K562 (cell line): ENCODE measurements around the gene AP3S1. TPM values are rescaled to one million over a fixed set of nuclear protein-coding genes. Genes with fewer than 3 reads are reported as not detected.

Source experiments
- ATAC-seq: fragments of 200-7000 bp; cut with Tn5 transposase; 3 replicates; pipeline ENCODE4 v1.9.1; 2020; ENCODE audit warnings: moderate library complexity
- BruUV-seq: library from RNA; stranded (reverse); fragments of 400-500 nt; replicated peaks from 2 replicates; lab custom pipeline; 2021; lab: Mats Ljungman, UMichigan
- CTCF ChIA-PET: fragments of 300-600 bp; formaldehyde crosslinking; extraction: SDS; loops from one replicate; lab custom pipeline; 2021; ENCODE audit warnings: low intra/inter-chr PET ratio; lab: Yijun Ruan, JAX
- POLR2A ChIA-PET: fragments of 300-600, 350-650 bp; sonication (Branson Sonifier 250); formaldehyde crosslinking; extraction: SDS; loops from one replicate; lab custom pipeline; 2021; ENCODE audit warnings: antibody characterized with exemption, inconsistent platforms; lab: Yijun Ruan, JAX
- DNase-seq, 4 experiments: peaks; one replicate each; pipeline versions ENCODE4 v3.0.0 to v3.0.0-alpha.2; 2011 to 2018; ENCODE audit warnings: low spot score in 3 of 4, mixed read lengths in 3 of 4; ENCODE audit errors: extremely low read depth in 1 of 4
- FAIRE-seq: peaks from 2 replicates; lab custom pipeline; 2011; peaks lifted over from hg19 to GRCh38; lab: Jason Lieb, UNC
- H2AFZ ChIP-seq: 2 replicates; pipeline ENCODE4 v1.6.0; 2011; ENCODE audit warnings: low read depth, low read length, control low read depth, inconsistent platforms
- H3K27ac ChIP-seq: fragments of 200-600 bp; 3 replicates; pipeline ENCODE4 v1.8.0; 2011; ENCODE audit warnings: low read depth, mild to moderate bottlenecking, control low read depth, inconsistent platforms, low read length, moderate library complexity, mixed read lengths; ENCODE audit errors: extremely low read depth
- H3K27me3 ChIP-seq, 2 experiments: fragments of 300-600 bp in 1 of 2; 2 replicates in 1 of 2; 3 replicates in 1 of 2; pipeline versions ENCODE4 v1.6.0 to v1.8.0; 2011; ENCODE audit warnings: inconsistent platforms in 2 of 2, low read length in 2 of 2, mild to moderate bottlenecking in 1 of 2, mixed read lengths in 1 of 2, moderate library complexity in 1 of 2; ENCODE audit not compliant: control insufficient read depth in 2 of 2, insufficient read depth in 2 of 2
- H3K36me3 ChIP-seq: fragments of 300-600 bp; 3 replicates; pipeline ENCODE4 v1.8.0; 2011; ENCODE audit warnings: mild to moderate bottlenecking, low read length, inconsistent platforms; ENCODE audit not compliant: control insufficient read depth, insufficient read depth
- H3K4me1 ChIP-seq, 2 experiments: fragments of 200-600 bp in 1 of 2; replicated peaks in 1 of 2; 2 replicates in 1 of 2; 3 replicates in 1 of 2; pipeline versions ENCODE4 v1.5.1 to v1.8.0; 2011; ENCODE audit warnings: inconsistent platforms in 2 of 2, low read length in 2 of 2, mild to moderate bottlenecking in 1 of 2, mixed read lengths in 1 of 2, moderate library complexity in 1 of 2; ENCODE audit not compliant: control insufficient read depth in 2 of 2, insufficient read depth in 2 of 2
- H3K4me2 ChIP-seq: 2 replicates; pipeline ENCODE4 v1.6.1; 2011; ENCODE audit warnings: low read length, control low read depth, inconsistent platforms, mixed read lengths; ENCODE audit not compliant: insufficient read depth
- H3K4me3 ChIP-seq: fragments of 200-600 bp; sonication (generic), shearing (Covaris generic); 2 replicates; pipeline ENCODE4 v1.5.1; 2016; ENCODE audit warnings: control low read depth, inconsistent platforms
- H3K79me2 ChIP-seq: fragments of 200-600 bp; 3 replicates; pipeline ENCODE4 v1.8.0; 2011; ENCODE audit warnings: low read length, inconsistent platforms; ENCODE audit not compliant: control insufficient read depth, insufficient read depth
- H3K9ac ChIP-seq, 2 experiments: 2 replicates each; pipeline versions ENCODE4 v1.6.0 to v1.6.1; 2011; ENCODE audit warnings: low read depth in 2 of 2, low read length in 2 of 2, control low read depth in 1 of 2, inconsistent platforms in 1 of 2, mild to moderate bottlenecking in 1 of 2, mixed read lengths in 1 of 2; ENCODE audit not compliant: insufficient read depth in 1 of 2
- H3K9me1 ChIP-seq: one replicate; pipeline ENCODE4 v1.6.0; 2011; ENCODE audit warnings: inconsistent platforms, mild to moderate bottlenecking, low read length, moderate library complexity; ENCODE audit not compliant: control insufficient read depth, insufficient read depth
- H3K9me3 ChIP-seq: replicated peaks from 2 replicates; pipeline ENCODE4 v1.5.1; 2011; ENCODE audit warnings: low read depth, low read length, inconsistent platforms; ENCODE audit not compliant: control insufficient read depth, insufficient read depth
- H4K20me1 ChIP-seq: replicated peaks from 2 replicates; pipeline ENCODE4 v1.6.1; 2011; ENCODE audit warnings: low read length, inconsistent platforms, mixed read lengths; ENCODE audit not compliant: control insufficient read depth, insufficient read depth
- CEBPB ChIP-seq: fragments of 450-650 bp; IDR thresholded peaks from 2 replicates; pipeline ENCODE4 v1.6.1; 2016; ENCODE audit warnings: missing genetic modification characterization, missing compliant biosample characterization
- CEBPG ChIP-seq, 3 experiments: fragments of 200-800 bp in 1 of 3; sonication (Bioruptor generic) in 1 of 3; sonication (generic) in 1 of 3; formaldehyde crosslinking in 1 of 3; IDR thresholded peaks in 2 of 3; conservative IDR thresholded peaks in 1 of 3; 2 replicates each; pipeline versions ENCODE4 v1.6.1 to v1.8.0; 2016 to 2022; ENCODE audit warnings: missing compliant biosample characterization in 2 of 3, missing genetic modification characterization in 2 of 3, mild to moderate bottlenecking in 1 of 3, missing genetic modification reagents in 1 of 3
- FOXJ2 ChIP-seq: fragments of 200-800 bp; sonication (Bioruptor generic); IDR thresholded peaks from 2 replicates; pipeline ENCODE4 v1.6.1; 2016; ENCODE audit warnings: missing genetic modification characterization, missing compliant biosample characterization
- HNRNPL ChIP-seq: fragments of 200-400 bp; formaldehyde crosslinking; IDR thresholded peaks from 2 replicates; pipeline ENCODE4 v1.6.1; 2017; ENCODE audit warnings: low read depth, mild to moderate bottlenecking, low read length
- PHF21A ChIP-seq: fragments of 450-650 bp; IDR thresholded peaks from 2 replicates; pipeline ENCODE4 v1.6.1; 2017; ENCODE audit warnings: low read depth, borderline replicate concordance
- RFX5 ChIP-seq: IDR thresholded peaks from 2 replicates; pipeline ENCODE4 v1.6.1; 2011; ENCODE audit warnings: low read depth, mild to moderate bottlenecking, improper control_type of control experiment, low read length
- TFAM ChIP-seq: fragments of 250-450 bp; sonication (Bioruptor Pico); conservative IDR thresholded peaks from 2 replicates; pipeline ENCODE4 v1.5.0; 2021; ENCODE audit warnings: mild to moderate bottlenecking, moderate library complexity
- ZFP36 ChIP-seq: fragments of 150-350 bp; IDR thresholded peaks from 2 replicates; pipeline ENCODE4 v1.6.1; 2018; ENCODE audit warnings: low read length, low read depth; ENCODE audit not compliant: partially characterized antibody
- ZNF197 ChIP-seq: fragments of 200-800 bp; sonication (Bioruptor generic); IDR thresholded peaks from 2 replicates; pipeline ENCODE4 v1.6.1; 2016; ENCODE audit warnings: low read depth, missing genetic modification characterization, missing compliant biosample characterization
- ZNF253 ChIP-seq: fragments of 250-450 bp; sonication (Bioruptor Pico); conservative IDR thresholded peaks from 2 replicates; pipeline ENCODE4 v1.6.1; 2021; ENCODE audit warnings: mild to moderate bottlenecking
- WGBS: fragments of 100-300 bp; shearing (Covaris generic); methylation state at CpG from one replicate; pipeline ENCODE4 v1.1.6; 2016; ENCODE audit warnings: low coverage, mixed read lengths; ENCODE audit not compliant: insufficient coverage; ENCODE audit errors: missing lambda C conversion rate; 5-methylcytosine and 5-hydroxymethylcytosine counted together
- in situ Hi-C: fragments of 300-500 bp; cut with MboI; formaldehyde crosslinking; loops from 4 replicates; pipeline ENCODE4 v1.15.0; 2018; ENCODE audit warnings: inconsistent platforms, mixed read lengths
- intact Hi-C: fragments of 100-400 bp; cut with micrococcal nuclease; formaldehyde crosslinking; loops from 2 replicates; pipeline ENCODE4 v1.14.2; 2022
- polyA plus RNA-seq, 8 experiments: library from polyadenylated mRNA; depleted of rRNA in 4 of 8; stranded (reverse) in 5 of 8; unstranded in 3 of 8; fragments of >200 nt; fragmentation: Nextera tagmentation in 2 of 8; fragmentation: Illumina TruSeq in 1 of 8; extraction: Ambion mirVana in 2 of 8; extraction: Trizol in 1 of 8; gene quantifications; 2 replicates each; pipeline versions ENCODE4 v1.2.1 to v1.2.3, GENCODE V29; 2011 to 2014; ENCODE audit warnings: inconsistent platforms in 1 of 8, missing spikeins in 1 of 8
- total RNA-seq, 7 experiments: library from RNA; depleted of rRNA in 6 of 7; stranded (reverse); fragments of >200 nt in 6 of 7; fragmentation: Illumina TruSeq in 2 of 7; extraction: Trizol in 2 of 7; gene quantifications; 2 replicates each; pipeline versions ENCODE4 v1.2.1 to v1.2.3, GENCODE V29; 2011 to 2021; ENCODE audit warnings: low replicate concordance in 1 of 7
- TF ChIP-seq, protein P1 (sequence below): fragments of 150-350 bp; conservative IDR thresholded peaks from 2 replicates; pipeline ENCODE4 v1.6.1; 2014; ENCODE audit warnings: low read length

AP3S1 gene
- total and polyA plus RNA-seq, 9 of the 15 experiments (the other 6 are each of a cell fraction or from before 2014, with no cell fraction given), result 46.1 to 106 (median 67.3) TPM

DNA sequence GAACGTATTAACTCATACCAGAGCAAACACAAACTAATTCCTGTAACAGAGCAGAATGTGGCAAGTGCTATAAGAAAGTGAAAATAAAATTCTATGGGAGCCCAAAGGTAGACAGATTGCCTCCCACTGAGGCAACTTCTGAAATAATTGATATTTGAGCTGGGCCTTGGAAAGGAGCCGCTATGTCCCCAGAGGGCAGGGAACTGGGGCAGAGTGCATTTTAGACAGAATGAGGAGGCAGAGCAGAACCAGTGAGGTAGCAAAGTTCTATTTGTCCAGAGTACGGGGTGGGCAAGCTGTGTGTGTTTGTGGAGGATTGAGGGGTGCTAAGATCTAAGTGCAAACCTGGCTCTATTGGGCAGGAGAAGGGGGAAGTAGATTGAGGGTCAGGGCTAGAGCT lies 45.1 kb upstream of the AP3S1 start (continued):
- TF ChIP-seq, protein P1, sequence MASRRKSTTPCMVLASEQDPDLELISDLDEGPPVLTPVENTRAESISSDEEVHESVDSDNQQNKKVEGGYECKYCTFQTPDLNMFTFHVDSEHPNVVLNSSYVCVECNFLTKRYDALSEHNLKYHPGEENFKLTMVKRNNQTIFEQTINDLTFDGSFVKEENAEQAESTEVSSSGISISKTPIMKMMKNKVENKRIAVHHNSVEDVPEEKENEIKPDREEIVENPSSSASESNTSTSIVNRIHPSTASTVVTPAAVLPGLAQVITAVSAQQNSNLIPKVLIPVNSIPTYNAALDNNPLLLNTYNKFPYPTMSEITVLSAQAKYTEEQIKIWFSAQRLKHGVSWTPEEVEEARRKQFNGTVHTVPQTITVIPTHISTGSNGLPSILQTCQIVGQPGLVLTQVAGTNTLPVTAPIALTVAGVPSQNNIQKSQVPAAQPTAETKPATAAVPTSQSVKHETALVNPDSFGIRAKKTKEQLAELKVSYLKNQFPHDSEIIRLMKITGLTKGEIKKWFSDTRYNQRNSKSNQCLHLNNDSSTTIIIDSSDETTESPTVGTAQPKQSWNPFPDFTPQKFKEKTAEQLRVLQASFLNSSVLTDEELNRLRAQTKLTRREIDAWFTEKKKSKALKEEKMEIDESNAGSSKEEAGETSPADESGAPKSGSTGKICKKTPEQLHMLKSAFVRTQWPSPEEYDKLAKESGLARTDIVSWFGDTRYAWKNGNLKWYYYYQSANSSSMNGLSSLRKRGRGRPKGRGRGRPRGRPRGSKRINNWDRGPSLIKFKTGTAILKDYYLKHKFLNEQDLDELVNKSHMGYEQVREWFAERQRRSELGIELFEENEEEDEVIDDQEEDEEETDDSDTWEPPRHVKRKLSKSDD, result no peak
- no peak for TF ChIP-seq TFAM (CRISPR knock-in tag)
- no peak for TF ChIP-seq RFX5

DNA sequence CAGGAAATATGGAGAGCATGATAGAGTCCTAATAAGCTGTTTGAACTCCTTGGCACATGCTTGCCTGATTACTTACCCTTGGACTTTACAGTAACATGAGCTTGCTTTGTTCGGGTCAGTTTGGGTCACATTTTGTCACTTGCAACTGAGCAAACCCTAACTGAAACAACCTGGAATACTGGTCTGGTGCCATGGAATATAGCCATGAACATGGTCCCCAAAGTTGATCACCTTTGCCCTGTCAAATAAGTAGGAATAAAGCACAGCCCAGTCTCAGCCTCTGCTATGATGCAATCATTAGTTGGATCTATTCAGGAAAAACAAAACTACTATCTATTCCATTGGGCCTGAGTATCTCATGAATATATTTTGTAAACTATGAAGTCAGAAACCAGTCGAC lies 43.5 kb upstream of the AP3S1 start:
- H3K4me3 ChIP-seq, result no peak overlapping the region

More for the DNA sequence above, 43.5 kb upstream of the AP3S1 start:
- FAIRE-seq (no peak), DNase-seq (no peak), ATAC-seq (no peak)
- H3K9me3 ChIP-seq, result no peaks in the 10 kb centered on the region
- no peak overlapping the region for H3K4me2 ChIP-seq
- no peak overlapping the region for H3K9ac ChIP-seq
- no peaks in the 10 kb centered on the region for H3K79me2 ChIP-seq
- H3K27me3 ChIP-seq, result peaks cover 0 to 5% of the 10 kb centered on the region in 2 experiments; a peak in 2 of 5 replicates
- ChIA-PET POLR2A (no interaction called here), CTCF (no interaction called here)
- no peaks in the 10 kb centered on the region for H3K36me3 ChIP-seq
- WGBS, result 0% methylated on average over 2 of the region's 2 CpGs
- H3K9me1 ChIP-seq, result no peaks in the 10 kb centered on the region
- H2AFZ ChIP-seq, result no peak overlapping the region
- H4K20me1 ChIP-seq, result no peaks in the 10 kb centered on the region
- no peak overlapping the region for H3K27ac ChIP-seq
- in situ Hi-C loops (no loop called here), intact Hi-C loops (no loop called here)
- 0 out of 2 replicates have a peak, but pooled peaks have one; percentile 30 for TF ChIP-seq CEBPB
- TF ChIP-seq PHF21A, result no peak
- TF ChIP-seq ZFP36, result no peak
- TF ChIP-seq ZNF197 (CRISPR knock-in tag), result no peak
- TF ChIP-seq CEBPG (CRISPR knock-in tag; IDR thresholded peaks at IDR 0.05), result no peak
- TF ChIP-seq CEBPG (tag; conservative IDR thresholded peaks at IDR 0.05 in 1 of 2, IDR thresholded peaks at IDR 0.05 in 1 of 2), result peak in 1 of 2 experiments; percentile 63; a peak in 2 of 4 replicates
- TF ChIP-seq FOXJ2 (tag), result no peak
- no peak for TF ChIP-seq HNRNPL
- TF ChIP-seq ZNF253, result no peak
- no TSS peak for BruUV-seq
- H3K4me1 ChIP-seq, result no peaks in the 10 kb centered on the region
